Esophagus squamous epithelium (tissue), 4 donors: ENCODE measurements around the gene DMAC2.

Experiments
- CTCF ChIP-seq, 6 experiments: fragments of 450-650 bp in 4 of 6; fragments of 200-600 bp in 2 of 6; sonication (generic) in 2 of 6; IDR thresholded peaks; one replicate each; pipeline ENCODE4 v1.5.1; 2016 to 2019; ENCODE audit warnings: antibody characterized with exemption in 6 of 6, mild to moderate bottlenecking in 4 of 6, moderate library complexity in 4 of 6
- POLR2A ChIP-seq, 4 donors: fragments of 450-650 bp; IDR thresholded peaks; one replicate each; pipeline ENCODE4 v1.6.1; 2017; ENCODE audit warnings: antibody characterized with exemption in 4 of 4, mild to moderate bottlenecking in 4 of 4, moderate library complexity in 3 of 4

GRCh38 chr19:41397086-41398049 lies 42.3 kb downstream of the DMAC2 start, which contains the start of the genes BCKDHA and EXOSC5:
- TF ChIP-seq POLR2A (IDR thresholded peaks at IDR 0.05) (peak in 3 of 4 donors; percentile 49 to 70 (median 68)), CTCF (IDR thresholded peaks at IDR 0.05) (peak in 2 of 6 experiments; percentile 9 to 26)
